ENCODE measurements around the gene NR2F1-AS1.

Gene NR2F1-AS1

GRCh38 chr5:93603078-93603792, 22.2 kb upstream of the NR2F1-AS1 start:
- no peak for DNase-seq (ENCODE audit: low read depth in 2 of 2)

- no peak for DNase-seq (ENCODE audit: low read depth in 2 of 2)
These were observed 21.4 kb upstream of the NR2F1-AS1 start for GRCh38 chr5:93602241-93603077.

DNA sequence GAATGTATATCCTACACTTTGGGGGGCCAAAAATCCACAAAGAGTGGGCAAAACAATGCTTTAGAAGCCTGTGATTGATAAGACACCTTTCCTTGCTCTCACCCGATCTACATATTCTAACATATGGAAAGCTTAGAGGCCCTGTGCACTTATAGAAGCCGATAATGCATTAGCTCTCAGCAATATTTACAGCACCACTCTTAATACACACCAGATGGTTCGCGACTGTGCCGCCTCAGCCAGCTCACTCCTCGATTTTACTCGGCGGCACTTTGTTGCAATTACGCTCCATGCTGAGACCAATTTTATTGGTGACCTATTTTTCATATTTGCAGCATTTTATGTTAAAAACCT, 20.8 kb upstream of the NR2F1-AS1 start:
- DNase-seq (ENCODE audit: low read depth in 2 of 2): no peak

DNA sequence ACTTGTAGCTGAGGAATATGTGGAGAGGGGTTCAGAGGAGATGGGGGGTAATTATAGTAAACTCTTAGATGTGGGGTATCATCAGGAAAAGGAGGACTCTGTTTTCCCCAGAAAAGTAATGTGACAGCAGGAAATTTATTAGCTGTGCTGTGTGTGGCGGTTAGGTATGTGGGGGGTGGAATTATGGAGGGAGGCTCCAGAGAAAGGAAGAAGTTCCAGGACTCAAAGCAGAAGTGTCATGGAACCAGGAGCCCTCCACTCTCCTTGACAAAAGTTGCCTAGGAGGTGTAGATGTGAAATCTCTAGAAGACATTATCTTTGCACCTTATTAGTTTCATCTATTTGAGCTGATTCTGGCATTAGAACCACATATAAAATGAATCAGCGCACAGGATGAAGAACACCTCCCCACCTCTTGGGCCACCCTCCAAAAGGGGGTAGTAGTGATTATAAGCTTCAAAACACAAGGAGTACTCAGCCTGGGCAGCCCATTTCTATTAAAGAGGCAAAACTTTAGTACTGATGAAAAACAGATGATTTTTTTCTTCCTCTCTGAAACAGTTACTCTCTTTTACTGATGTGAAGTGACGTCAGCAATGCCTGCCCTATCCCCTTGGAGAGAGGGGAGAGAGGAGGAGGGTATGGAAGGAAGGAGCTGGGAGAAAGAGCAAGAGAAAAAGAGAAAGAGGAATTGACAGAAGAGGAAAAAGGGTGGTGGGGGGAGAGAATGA, 20.2 kb upstream of the NR2F1-AS1 start:
- no peak for DNase-seq (ENCODE audit: low read depth in 2 of 2)

DNA sequence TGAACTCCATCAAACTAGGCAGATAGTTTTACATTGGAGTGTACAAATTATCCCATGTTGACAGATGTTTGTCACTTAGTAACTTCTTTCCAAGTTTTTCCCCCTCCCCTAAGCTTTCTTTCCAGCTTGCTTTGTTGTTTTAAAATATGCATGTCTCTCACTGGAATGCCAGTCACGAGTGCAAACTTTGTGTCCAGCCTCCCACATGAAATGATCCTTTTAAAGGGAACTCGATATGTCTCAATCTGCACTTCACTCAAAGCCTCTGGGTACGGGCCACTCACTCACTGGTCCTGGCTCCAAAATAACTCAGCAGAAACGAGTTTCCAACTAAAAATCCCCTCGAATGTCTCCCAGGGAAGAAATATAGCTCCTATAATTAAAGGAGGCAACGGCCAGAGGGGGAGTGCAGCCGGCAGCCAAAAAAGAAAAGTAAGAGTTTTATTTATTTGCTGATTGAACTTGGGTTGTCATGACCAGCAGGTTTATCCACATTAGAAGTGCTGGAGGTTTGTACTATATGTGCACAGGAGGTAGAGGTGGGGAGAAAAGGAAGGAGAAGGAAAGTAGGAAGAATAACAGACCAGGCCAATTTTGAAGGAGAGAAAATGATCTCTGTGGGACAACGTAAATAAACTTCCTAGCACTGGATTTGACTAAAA, 19.5 kb upstream of the NR2F1-AS1 start:
- DNase-seq (ENCODE audit: low read depth in 2 of 2): no peak

- DNase-seq (ENCODE audit: low read depth in 2 of 2): no peak
These were observed 18.5 kb upstream of the NR2F1-AS1 start for GRCh38 chr5:93599399-93600120.

GRCh38 chr5:93599001-93599379, 18.0 kb upstream of the NR2F1-AS1 start:
- no peak for DNase-seq (ENCODE audit: low read depth in 2 of 2)

GRCh38 chr5:93598091-93599000, 17.3 kb upstream of the NR2F1-AS1 start:
- no peak for DNase-seq (ENCODE audit: low read depth in 2 of 2)

DNA sequence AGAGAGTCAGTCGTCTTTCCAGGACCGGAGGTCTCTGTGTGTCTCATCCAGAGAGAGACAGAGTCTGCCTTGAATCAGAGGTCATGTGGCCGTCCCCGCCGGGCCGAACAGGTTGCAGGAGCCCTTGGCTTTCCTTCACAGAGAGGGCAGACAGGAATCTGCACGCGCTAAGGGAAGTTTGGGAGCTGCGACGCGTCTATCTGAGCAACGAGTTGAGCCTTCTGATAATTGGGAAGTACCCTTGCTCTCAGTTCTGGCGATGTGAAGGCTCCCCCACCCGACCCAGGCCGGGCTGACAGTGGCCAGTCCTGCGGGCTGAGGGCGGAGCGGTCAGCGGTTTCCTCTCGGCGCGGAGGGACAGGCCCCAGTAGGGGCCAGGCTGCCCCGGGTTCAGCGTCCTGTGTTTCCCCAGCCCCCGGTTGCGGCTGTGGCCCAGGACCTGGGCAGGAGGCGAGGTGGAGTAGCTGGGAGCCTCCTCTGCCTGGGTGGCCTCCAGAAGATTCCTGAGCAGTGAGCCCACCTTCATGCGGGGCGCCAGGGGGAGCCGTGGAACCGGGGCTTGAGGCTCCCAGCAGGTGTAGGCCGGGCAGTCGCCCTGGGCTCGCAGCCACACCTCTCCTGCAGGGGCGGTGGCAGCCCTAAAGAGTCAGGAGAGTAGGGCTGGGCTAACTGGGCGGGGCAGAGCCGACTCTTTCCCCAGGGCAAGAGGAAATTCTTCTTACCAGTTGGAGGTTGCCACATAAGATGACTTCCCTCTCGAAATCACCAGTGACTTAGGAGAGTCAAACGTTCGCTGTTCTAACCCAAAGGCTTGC, 15.9 kb upstream of the NR2F1-AS1 start:
- DNase-seq (ENCODE audit: low read depth in 2 of 2): no peak

DNA sequence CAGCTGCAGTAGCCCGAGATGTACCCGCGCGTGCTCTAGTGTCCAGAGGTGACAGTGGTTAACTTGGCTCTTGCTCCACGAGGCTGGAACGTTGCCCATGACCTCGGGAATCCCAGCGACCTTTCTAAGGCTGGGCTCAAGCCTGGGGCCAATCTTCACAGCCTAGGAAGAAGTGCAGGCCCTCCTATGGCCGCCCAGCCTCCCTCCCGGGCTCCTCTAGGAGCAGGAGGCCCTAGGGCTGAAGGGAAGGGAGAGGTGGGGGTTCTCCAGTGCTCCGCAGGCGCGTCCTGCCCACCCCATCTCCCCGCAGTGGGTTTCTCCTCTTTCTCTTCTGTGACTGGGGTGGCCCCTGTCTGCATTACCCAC, 15.3 kb upstream of the NR2F1-AS1 start:
- DNase-seq (ENCODE audit: low read depth in 2 of 2): no peak

GRCh38 chr5:93595420-93596147, 14.6 kb upstream of the NR2F1-AS1 start:
- DNase-seq (ENCODE audit: low read depth in 2 of 2): no peak

- DNase-seq (ENCODE audit: low read depth in 2 of 2): no peak
These were observed 13.8 kb upstream of the NR2F1-AS1 start for GRCh38 chr5:93594591-93595419.

DNA sequence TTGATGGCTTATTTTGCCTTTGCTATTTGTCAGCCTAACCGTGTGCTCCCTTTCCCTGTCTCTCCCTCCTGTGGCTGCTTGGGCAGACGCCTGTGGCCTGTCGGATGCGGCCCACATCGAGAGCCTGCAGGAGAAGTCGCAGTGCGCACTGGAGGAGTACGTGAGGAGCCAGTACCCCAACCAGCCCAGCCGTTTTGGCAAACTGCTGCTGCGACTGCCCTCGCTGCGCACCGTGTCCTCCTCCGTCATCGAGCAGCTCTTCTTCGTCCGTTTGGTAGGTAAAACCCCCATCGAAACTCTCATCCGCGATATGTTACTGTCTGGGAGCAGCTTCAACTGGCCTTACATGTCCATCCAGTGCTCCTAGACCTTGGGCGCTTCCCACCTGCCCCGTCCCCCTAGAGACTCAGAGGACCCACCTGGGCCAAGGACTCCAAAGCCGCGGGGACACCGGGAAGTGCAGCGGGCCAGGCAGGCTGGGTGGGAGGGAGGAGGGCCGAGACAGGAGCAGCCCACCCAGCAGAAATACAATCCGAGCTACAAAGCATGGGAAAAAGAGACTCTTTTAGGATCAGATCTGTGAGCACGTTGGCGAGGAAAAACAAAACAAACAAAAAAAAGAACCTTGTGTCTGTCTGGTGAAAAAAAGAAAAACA, 12.6 kb upstream of the NR2F1-AS1 start:
- no peak for DNase-seq (ENCODE audit: low read depth in 2 of 2)

DNA sequence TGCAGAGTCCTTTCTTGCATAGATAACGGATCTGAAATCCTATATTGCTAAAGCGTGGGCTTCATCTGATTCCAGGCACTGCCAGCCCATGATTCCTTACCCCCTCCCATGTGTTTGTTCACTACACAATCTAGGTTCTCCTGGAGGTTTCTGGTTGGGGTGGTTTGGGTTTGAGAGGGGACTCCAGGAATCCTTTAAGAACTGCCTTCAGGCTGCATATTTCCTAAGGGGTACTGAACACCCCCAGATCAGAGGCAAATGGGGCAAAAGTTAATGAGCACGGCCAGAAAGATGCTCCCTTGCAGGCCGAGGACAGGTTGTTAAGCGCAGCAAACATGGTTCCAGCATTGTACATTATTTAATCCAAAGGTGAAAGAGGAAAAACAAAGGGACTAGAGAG, 11.9 kb upstream of the NR2F1-AS1 start:
- DNase-seq (ENCODE audit: low read depth in 2 of 2): no peak

GRCh38 chr5:93591323-93591945, 10.4 kb upstream of the NR2F1-AS1 start:
- DNase-seq (ENCODE audit: low read depth in 2 of 2): no peak

GRCh38 chr5:93590493-93590892, 9.5 kb upstream of the NR2F1-AS1 start:
- no peak for DNase-seq (ENCODE audit: low read depth in 2 of 2)

- DNase-seq (ENCODE audit: low read depth in 2 of 2): no peak
These were observed 8.8 kb upstream of the NR2F1-AS1 start for GRCh38 chr5:93589829-93590215.
